HG02571 (cell line): ENCODE results near the gene NUDC.
"Not testable (repeated sequence)": the region's sequence is repeated elsewhere in the genome, so short reads cannot be mapped to it uniquely, and the experiment has no call there.

Experiments used
- ATAC-seq: cut with Tn5 transposase; IDR thresholded peaks from one replicate; pipeline ENCODE4 v1.9.1; 2021; ENCODE audit warnings: mild to moderate bottlenecking, moderate library complexity; ENCODE audit not compliant: unreplicated experiment

NUDC gene

DNA sequence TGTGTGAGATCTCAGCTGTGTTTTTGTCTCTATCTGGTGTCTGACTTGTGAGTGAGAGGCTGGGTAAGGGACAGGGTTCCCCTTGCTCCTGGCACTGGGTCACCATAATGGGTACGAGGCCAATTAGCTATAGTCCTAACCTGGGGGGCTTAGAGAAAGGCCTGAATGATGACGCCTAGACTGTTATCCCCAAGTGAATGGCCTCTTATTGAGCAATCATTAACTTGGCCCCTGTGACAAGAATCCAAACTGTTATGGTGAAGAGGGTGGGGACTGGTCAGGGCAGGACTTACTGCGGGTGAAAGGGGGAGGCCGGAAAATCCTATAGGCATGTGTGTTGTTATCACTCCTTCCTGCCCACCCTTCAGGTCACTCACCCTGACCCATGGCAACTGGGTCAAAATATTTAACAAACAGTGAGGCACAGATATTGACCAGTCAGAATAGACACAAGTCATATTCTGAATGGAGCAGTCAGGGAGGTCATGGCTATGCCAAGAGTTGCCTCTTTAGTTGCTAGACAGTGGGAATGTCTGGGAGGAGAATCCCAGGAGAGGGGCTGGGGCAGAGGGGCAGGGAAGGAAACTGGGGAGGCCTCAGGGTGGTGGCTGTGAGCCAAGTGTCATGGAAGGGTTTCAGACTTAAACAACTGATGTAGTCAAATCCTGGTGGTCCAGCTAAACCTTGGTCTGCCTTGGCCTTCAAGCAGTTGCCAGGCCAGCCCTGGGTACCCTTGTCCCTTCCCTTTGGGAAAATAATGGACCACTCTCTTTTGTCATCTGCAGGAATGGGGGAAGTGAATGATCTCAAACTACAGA, 11.0 kb upstream of the NUDC start:
- ATAC-seq: no peak

DNA sequence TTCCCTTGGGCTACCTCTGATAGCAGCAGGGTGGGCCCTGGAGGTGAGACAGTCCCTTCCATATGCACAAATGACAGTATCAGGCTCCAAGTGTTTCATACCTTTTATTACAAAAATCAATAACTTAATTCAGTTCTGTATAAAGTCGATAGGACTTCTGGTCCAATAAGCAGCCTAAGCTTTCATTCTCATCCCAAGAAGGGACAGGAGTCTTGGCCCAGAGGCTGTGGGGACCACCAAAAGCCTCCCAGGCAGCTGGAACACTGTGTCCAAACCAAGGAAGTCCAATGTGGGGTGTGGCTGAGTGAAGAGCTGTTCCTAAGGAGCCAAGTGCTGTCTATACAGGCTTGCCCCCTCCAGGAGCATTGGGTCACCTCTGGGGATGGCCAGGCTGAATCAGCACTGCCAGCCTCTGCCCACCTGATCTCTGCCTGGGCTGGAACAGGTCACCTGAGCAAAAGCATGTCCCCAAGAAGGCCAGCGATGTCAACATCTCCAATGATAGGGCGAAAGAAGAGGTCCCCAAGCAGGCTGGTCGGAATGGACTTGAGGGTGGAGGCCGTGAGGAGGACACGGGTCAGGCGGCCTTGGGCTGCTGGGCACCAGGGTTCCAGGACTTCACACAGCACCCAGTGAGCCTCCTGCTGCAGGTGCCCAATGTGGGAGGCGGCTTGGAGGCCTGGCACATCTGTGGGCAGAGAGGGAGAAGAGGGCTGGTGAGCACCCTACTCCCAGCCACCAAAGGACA, 10.0 kb upstream of the NUDC start:
- no peak for ATAC-seq

DNA sequence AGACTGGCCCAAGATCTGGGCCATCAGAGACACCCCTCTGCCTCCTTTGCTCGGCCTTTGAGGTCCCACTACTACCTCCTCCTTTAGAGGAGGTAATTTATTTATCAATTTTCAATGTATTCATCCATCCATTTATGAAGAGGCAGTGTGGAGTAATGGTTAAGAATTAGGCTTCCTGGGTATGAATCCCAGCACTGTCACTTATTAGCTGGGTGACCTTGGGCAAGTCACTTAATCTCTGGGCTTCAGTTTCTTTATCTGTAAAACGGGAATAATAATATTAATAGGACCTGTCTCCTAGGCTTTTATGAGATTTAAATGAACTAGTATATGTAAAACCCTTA, 9.4 kb upstream of the NUDC start:
- no peak for ATAC-seq

DNA sequence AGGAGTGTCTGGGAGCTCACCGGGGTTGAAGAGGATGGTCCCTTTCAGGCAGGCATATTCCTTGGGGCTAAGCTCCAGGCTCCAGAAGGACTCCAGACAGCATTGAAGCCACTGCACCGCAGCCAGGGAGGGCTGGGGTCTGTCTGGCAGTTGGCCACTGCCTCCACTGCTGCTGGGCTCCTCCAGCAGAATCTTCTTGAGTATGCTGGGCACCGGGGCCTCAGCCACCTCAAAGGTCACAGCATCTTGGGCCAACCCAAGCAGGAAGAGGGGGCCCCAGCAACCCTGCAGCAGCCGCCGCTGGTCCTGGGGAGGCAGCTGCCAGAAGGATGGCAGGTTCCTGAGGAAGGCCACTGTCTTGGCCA, 8.2 kb upstream of the NUDC start:
- ATAC-seq: no peak

DNA sequence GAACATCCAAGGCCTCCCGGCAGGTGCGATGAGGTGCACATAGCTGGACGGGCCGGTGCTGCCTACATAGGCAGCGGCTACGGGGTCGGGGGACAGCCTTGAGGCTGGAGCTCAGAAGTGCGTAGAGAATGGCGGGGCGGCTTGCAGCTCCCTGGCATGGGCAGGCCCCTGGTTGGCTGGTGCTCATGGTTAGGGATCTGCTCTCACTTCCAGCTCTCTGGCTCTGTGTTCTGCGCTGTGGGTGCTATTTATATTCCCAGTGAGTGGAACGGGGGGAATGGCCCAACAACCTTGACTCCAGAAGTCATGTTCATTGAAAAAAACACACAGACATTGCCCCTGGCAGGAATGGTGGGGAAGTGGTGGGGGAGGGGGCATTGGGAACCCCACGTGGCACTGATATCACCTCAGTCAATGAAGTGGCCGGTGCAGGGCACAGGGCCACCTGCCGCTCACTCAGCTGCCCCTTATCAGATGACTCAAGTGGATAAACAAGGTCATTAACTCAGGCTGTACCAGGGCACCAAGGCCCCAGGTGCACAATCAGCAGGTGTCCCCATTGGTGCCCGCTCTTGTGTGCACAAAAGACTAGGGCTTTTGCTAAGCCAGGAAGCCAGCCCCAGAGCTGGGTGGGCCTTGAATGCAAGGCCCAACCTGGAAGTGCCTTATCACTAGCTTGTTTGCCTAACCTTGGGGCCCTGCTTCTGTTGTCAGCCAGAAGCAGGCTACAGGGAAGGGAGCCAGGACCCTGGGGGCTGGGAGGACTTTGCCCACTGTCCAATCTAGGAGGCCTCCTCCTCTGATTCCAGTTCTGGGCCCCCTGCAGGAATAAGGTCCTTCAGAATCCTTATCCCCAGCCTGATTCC, 7.6 kb upstream of the NUDC start, which contains the start of gene NR0B2:
NR0B2 (minus strand) TSS at position 222 of the 866 bp plus-strand sequence; CDS start at position 187, 35 bp downstream.
- ATAC-seq: no peak

DNA sequence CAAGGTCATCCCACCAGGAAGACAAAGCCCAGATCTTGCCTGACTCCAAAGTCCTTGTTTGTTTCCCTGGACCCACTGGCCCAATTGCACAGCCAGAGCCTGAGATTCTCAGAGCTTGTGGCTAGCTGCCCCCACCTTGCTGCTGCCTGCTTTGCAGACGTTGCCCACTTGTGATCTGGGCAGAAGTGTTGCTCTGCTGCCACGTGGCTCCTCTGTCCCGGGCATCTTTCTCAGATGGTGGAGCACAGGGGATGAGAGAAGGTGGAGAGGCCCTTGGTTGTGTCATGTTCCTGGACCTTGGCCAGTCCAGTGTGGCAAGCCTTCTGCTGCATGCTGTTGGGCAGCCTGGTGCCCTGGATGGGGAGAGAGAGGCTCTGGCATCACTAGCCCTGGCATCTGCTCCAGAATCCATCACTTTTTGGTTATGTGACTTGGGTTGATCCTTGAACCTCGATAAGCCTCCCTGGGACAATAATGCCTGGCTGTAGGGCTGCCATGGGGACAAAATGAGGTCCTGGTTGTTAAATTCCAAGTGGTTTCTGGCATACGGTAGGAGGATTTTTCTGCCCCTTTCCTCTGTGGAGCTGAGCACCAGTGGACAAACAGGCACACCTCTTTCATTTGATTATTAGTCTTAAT, 6.2 kb upstream of the NUDC start:
- no peak for ATAC-seq

- no peak for ATAC-seq
These were observed 410 bp upstream of the NUDC start for GRCh38 chr1:26921126-26921539.

GRCh38 chr1:26922431-26922729, 837 bp downstream of the NUDC start:
- no peak for ATAC-seq

- no peak for ATAC-seq
These were observed 1.4 kb downstream of the NUDC start for GRCh38 chr1:26922901-26923300.

DNA sequence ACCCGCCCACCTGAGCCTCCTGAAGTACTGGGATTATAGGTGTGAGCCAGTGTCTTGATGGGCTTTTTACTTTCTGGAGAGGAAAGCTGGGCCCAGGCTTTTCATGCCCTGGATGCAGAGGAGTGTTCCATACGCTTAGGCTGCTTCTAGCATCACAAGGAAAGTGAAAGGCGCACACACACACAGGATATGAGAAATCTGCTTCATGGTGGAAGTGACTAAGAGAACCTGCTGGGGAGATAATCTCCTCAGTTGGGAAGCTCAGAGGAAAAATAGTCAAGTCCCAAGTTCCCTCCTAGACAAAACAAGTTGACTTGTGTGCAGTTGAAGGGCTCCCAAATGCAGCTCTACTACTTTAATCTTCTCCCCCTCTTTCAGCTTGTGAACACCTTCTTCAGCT, 2.2 kb downstream of the NUDC start:
- ATAC-seq: no peak

- no peak for ATAC-seq
These were observed 11.0 kb downstream of the NUDC start for GRCh38 chr1:26932531-26932930.

GRCh38 chr1:26936823-26937222, 15.3 kb downstream of the NUDC start:
- no peak for ATAC-seq

GRCh38 chr1:26938004-26938658, 16.6 kb downstream of the NUDC start:
- ATAC-seq: no peak

DNA sequence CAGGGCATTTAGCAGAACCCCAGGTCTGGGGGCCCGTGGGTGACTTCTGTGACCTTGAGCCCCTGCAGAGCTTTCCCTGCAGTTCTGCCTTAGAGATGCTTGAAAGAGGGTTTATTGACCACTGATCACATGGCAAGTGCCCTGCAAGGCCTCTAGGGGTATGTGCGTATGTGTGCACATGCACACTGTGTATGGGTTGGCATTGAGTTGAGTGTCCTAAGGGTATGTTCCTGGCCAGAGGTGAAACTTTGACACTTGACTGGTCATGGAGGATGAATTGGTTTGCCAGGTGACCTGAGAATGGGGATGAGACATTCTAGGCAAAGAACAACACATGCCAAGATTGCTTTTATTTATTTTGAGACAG, 17.1 kb downstream of the NUDC start:
- ATAC-seq: no peak

- ATAC-seq: no peak
These were observed 19.8 kb downstream of the NUDC start for GRCh38 chr1:26941311-26941710.

- ATAC-seq: no peak
These were observed 21.1 kb downstream of the NUDC start for GRCh38 chr1:26942656-26943055.

DNA sequence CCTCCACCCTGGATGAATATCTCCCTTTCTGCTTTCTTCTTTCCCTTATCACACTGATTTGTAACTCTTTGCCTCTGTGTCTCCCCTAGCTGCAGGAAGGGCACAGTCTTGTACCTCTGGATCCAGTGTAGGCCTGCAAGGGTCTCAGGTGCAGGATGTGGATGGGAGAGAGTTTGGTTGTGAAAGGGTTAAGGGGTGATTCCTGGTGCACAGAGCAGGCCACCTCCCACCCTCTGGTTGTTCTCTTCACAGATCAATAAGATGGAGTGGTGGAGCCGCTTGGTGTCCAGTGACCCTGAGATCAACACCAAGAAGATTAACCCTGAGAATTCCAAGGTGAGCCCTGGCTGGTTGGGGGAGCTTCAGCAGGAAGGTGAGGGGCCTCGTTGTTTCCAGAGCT, 23.6 kb downstream of the NUDC start:
- no peak for ATAC-seq

- no peak for ATAC-seq
These were observed 24.2 kb downstream of the NUDC start for GRCh38 chr1:26945728-26946127.

- no peak for ATAC-seq
These were observed 24.7 kb downstream of the NUDC start for GRCh38 chr1:26946270-26946669.

GRCh38 chr1:26948725-26949057, 27.1 kb downstream of the NUDC start:
- ATAC-seq: not testable (repeated sequence)
